Stimulated activated CD8-positive, alpha-beta memory T cell treated with anti-CD3 and anti-CD28 coated beads, Interleukin-2, amount 100 ng/mL, for 48 hours (primary cell): ENCODE measurements around the gene MSLN.

Experiments used
- DNase-seq, 2 donors: peaks; one replicate each; pipeline ENCODE4 v3.0.0-alpha.2; 2020; ENCODE audit warnings: low read depth in 2 of 2

MSLN gene

DNA sequence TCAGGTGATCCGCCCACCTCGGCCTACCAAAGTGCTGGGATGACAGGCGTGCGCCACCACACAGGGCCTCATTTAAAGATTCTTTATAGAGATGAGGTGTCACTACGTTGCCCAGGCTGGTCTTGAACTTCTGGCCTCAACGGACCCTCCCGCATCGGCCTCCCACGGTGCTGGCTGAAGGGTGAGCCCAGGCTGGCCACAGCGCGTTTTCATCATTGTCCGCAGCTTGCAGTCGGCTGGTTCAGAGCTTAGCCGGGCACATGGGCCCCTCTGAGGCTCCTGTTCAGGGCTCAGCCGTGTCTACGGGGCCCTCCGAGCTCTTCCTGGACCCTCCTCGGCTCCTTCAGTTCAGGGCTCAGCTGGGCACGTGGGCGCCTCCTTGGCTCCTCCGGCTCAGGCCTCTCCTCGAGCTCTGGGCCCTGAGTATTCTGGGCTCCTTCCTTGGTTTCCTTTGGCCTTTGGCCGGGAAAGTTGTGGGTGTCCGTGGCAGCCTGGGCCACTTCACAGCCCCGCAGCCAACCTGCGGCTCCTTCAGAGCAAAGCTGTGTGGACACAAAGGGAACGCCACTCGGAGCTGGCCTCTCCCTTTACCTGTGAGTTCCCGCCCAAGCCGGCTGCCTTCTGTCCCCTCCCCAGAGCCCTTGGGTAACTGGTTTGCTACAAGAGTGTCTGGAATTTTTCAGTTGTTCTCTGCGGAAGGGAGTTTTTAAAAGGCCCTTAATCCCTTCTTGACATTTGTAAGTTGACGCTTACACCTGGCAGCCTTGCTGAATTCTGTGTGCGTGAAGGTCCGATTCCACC lies 1.2 kb upstream of the MSLN start:
- no peak for DNase-seq

DNA sequence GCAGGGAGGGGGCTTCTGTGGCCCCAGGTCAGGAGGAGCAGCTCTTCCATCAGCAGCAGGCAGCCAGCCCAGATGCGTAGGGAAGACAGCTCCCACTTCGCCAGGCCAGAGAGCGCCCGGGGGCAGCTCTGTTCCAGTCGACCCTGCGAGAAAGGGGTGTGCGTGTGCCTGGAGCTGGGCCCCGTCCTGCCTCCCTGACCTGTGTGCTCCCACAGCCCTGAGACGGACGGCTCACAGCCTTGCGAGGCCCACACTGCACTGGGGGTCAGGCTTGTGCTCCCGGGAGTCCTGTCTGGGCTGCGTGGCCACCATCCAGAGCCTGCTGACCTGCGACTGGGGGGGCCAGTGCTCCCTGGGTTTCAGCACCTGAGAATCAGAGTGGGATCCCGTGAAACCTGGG lies 469 bp upstream of the MSLN start:
- DNase-seq = no peak

DNA sequence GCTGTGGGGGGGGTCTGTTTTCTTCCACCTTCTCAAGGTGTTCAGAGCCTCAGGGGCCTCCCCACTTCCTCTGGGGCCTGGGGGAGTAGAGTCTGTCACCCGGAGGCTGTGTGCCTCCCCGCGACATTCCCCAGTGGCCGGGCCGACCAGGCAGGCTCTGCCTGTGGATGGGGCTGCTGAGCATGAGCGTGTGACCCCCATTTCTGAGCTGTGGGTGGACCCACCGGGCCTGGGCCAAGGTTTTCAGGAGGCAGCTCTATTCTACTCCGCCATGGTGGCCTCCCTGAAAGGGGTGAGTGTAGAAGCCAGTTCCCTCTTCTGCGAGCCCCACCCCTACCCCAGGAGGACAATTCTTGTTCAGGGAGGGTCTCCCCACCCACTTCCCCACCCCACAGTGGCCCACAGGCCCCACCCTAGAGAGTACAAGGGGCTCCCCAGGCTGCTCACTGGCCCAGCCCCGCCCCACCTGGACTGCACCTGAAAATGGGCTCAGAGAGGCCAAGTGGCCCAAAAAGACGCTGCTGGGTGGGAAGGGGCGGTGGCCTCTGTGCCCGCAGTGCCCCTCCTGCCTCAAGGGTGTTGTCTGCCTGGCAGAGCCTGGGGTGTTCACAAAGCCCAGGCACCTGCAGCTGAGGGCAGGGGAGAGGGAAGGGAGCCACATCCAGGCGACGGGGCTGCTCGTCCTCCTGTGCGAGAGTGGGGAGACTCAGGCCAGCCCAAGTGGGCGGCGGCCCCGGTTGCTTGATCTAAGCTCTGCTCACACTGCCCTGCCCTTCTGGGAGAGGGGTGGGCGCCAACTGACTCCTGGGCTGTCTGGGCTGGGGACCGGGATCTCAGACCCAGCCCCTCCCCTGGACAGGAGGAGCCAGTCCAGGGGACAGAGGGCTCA lies 1.3 kb downstream of the MSLN start:
- DNase-seq = no peak

DNA sequence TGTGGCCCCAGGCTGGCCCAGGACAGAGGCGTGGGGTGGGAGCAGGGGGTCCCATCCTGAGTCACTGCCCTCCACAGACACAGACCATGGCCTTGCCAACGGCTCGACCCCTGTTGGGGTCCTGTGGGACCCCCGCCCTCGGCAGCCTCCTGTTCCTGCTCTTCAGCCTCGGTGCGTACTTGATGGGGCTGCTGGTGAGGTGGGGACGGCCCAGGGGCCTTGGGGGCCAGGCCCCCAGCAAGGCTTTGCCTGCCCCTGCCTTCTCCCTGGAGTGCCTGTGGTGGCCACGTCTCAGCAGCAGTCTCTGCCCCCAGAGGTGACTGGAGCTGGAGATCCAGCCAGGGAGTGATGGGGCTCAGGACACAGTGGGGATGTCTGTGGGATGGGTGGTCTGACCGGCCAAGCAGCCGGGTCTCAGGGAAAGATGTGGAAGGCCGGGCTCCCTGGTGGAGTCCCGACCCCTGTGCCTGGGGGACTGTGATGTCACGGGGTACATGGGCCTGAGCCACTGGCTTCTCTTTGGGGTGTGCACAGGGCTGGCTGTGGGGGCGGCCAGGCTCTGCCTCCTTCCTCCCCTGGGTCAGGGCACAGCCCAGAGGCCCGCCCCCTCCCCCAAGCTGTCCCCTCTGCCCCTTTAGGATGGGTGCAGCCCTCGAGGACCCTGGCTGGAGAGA lies 2.2 kb downstream of the MSLN start:
- DNase-seq = no peak

DNA sequence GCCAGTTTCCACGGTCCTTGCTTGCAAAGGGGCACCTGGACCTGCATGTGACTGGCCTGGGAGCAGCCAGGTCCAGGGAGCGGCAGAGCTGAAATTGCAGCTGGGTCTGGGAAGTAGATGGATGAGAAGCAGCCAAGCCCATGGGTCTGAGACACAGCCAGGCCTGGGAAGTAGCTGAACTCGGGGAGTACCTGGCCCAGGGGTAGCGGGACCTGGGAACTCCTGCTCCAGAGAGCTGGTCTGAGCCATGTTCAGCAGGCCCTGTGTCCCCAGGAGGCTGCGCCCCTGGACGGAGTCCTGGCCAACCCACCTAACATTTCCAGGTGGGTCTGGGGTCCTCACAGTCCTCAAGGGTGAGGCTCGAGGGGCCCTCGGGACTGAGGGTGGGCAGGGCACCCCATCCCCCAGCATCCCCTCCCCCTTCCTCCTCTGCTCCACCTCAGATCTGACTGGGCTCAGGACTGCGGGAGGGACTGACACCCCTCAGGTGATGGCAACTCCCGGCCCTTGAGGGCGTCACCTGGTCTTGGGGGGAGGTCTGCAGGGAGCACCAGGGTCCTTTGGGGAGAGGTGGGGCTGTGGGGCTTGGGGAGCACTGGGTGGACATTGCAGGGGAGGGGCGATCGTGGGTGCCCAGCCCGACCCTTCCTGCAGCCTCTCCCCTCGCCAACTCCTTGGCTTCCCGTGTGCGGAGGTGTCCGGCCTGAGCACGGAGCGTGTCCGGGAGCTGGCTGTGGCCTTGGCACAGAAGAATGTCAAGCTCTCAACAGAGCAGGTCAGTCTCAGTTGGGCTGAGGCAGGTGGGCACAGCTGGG lies 3.0 kb downstream of the MSLN start:
- no peak for DNase-seq

DNA sequence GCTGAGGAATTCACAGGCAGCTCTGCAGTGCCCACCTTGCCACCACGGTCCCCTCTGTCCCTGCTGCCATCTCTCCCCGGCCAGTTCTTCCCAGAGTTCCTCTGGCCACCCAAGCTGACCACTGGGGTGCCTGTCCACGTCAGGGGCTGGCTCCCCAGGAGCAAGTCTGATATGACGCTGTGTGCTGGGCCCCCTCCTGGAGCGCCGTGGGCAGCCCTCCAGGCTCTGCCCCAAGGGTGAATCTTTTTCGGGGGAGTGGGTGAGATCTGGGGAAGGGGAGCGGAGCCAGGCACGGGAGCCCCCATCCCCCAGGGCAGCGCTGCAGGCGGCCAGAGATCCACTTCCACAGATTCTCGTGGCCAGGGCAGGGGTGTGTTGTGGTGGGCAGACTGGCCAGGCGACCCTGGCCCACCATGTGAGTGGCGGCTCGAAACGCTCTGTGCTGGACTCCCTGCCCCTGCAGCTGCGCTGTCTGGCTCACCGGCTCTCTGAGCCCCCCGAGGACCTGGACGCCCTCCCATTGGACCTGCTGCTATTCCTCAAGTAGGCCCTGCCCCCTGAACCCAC lies 3.7 kb downstream of the MSLN start:
- DNase-seq = no peak

DNA sequence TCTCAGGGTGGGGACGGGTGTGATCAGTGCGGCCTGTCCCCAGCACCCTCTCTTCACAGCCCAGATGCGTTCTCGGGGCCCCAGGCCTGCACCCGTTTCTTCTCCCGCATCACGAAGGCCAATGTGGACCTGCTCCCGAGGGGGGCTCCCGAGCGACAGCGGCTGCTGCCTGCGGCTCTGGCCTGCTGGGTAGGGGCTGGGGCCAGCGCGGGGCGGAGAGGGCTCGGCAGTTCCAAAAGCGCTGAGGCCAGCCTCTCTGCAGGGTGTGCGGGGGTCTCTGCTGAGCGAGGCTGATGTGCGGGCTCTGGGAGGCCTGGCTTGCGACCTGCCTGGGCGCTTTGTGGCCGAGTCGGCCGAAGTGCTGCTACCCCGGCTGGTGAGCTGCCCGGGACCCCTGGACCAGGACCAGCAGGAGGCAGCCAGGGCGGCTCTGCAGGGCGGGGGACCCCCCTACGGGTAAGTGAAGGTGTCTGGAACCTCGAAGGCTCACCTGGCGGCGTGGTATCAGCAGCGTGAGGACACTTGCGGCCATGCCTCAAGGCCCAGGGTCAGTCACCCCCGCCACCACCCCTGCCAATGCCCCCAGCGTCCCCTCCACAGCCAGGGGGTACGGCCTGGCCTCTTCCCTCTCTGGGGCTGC lies 4.4 kb downstream of the MSLN start:
- no peak for DNase-seq

DNA sequence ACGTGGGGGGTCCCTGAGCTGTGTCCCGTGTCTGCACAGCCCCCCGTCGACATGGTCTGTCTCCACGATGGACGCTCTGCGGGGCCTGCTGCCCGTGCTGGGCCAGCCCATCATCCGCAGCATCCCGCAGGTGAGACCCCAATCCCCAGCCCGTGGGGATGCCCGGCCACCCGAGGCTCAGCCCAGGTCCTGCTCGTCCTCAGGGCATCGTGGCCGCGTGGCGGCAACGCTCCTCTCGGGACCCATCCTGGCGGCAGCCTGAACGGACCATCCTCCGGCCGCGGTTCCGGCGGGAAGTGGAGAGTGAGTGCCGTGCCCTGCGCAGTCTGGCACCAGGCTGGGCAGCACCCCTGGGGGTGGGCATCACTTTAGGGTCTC lies 4.9 kb downstream of the MSLN start:
- no peak for DNase-seq

DNA sequence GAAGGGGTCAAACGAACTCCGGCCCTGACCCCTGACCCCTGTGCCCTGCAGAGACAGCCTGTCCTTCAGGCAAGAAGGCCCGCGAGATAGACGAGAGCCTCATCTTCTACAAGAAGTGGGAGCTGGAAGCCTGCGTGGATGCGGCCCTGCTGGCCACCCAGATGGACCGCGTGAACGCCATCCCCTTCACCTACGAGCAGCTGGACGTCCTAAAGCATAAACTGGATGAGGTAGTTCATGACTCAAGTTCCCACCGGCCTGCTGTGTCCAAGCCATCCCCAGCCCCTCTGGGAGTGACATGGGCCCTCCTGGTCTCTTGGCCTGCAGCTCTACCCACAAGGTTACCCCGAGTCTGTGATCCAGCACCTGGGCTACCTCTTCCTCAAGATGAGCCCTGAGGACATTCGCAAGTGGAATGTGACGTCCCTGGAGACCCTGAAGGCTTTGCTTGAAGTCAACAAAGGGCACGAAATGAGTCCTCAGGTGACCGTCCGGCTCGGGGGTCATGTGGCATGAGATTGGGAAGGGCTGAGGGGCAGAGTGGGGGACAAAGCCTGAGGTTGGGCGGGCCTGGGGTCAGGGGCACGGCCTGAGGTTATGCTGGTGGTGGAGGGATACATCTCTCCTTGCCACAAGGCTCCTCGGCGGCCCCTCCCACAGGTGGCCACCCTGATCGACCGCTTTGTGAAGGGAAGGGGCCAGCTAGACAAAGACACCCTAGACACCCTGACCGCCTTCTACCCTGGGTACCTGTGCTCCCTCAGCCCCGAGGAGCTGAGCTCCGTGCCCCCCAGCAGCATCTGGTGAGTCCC lies 5.7 kb downstream of the MSLN start:
- no peak for DNase-seq

DNA sequence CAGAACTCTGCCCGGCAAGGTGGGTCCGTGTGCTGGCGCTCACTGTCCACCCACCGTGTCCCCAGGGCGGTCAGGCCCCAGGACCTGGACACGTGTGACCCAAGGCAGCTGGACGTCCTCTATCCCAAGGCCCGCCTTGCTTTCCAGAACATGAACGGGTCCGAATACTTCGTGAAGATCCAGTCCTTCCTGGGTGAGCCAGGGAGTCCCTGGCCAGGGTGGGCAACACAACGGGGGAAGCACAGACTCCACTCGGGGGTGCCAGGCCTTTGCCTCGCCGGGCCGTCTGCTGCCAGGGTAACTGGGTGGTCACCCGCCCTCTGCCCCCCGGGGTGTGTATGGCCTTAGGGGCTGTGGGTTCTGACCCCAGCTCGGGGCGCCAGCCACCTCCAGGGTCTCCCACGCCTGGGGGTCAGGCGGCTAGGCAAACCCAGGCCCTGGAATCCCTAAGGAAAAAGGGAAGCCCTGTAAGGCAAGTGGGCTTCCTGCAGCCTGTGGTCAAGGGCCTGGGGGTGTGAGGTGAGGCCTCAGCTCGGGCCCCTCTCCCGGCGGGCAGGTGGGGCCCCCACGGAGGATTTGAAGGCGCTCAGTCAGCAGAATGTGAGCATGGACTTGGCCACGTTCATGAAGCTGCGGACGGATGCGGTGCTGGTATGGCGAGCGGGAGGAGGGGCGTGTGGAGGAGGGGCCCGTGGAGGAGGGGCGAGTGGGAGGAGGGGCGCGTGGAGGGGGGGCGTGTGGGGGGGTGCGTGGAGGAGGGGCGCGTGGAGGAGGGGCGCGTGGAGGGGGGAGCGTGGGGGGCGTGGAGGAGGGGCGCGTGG lies 6.5 kb downstream of the MSLN start:
- DNase-seq = no peak

DNA sequence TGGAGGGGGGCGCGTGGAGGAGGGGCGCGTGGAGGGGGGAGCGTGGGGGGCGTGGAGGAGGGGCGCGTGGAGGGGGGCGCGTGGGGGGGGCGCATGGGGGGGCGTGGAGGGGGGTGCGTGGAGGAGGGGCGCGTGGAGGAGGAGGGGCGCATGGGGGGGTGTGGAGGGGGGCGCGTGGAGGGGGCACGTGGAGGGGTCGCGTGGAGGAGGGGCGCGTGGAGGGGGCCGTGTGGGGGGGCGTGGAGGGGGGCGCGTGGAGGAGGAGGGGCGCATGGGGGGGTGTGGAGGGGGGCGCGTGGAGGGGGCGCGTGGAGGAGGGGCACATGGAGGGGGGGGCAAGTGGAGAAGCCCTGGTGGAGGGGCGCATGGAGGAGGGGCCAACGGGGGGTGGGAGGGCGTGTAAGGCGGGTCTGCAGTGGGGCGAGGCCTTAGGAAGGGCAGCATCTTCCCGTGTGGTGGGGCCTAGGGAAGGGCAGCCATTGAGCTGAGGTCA lies 7.3 kb downstream of the MSLN start:
- DNase-seq = no peak

DNA sequence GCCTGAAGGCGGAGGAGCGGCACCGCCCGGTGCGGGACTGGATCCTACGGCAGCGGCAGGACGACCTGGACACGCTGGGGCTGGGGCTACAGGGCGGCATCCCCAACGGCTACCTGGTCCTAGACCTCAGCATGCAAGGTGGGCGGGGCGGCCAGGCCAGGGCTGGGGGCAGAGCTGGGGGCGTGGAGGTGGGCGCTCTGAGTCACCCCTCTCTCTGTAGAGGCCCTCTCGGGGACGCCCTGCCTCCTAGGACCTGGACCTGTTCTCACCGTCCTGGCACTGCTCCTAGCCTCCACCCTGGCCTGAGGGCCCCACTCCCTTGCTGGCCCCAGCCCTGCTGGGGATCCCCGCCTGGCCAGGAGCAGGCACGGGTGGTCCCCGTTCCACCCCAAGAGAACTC lies 7.9 kb downstream of the MSLN start:
- no peak for DNase-seq

DNA sequence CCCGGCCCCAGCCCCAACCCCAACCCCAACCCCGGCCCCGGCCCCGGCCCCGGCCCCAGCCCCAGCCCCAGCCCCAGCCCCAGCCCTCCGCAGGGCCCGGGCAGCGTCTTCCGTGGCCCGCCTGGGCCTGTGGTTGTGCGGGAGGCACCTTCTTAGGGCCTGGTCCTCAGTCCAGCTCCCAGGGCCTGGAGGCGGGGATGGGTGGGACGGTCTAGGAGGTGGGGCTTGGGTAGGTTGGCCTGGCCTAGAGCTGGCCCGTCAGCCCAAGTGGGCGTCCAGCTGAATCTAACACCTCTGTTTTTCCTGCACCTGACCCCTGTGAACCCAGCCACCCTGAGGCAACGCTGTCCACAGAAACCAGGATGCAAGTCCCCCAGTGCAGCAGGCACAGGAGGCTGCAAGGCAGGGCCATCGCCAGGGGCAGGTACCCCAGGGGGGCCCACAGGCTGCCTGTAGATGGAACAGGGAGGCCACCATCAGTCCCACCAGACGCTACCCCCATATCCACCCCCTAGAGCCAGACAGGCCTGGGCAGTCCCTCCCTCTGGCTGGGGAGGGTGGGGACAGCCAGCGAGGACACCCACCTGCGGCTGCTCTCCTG lies 8.8 kb downstream of the MSLN start:
- DNase-seq = no peak

DNA sequence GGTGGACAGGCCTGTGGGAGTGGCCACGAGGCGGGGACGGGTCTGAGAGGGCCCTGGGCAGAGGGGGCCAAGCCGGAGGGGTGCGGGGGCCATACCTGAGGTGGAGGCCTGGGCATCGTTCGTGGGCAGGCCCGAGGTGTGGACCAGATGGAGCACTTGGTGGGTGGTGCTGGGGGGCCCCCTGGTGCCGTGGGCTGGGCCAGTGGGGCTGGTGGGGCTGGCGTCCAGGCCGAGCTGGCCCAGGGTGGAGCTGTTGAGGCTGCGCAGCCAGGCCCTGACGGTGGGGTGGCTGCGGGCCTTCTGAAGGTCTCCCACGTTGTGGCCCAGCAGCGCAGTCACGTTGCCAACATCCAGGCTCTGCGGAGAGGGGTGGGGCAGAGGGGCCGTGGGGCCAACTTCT lies 9.4 kb downstream of the MSLN start:
- DNase-seq = no peak

DNA sequence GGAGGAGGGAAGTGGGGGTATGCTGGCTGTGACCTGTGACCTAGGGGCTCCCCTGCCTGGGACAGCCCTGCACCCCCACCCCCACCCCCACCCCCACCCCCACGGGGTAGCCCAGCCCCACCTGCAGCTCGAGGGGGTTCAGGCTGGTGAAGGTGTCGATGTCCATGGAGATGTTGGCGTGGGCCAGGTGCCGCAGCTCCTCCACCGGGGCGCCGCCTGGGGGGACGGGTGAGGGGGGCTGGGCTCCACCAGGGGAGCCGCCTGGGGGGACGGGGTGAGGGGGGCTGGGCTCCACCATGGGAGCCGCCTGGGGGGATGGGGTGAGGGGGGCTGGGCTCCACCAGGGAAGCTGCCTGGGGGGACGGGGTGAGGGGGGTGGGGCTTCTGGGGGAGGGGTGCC lies 9.9 kb downstream of the MSLN start:
- DNase-seq = no peak

DNA sequence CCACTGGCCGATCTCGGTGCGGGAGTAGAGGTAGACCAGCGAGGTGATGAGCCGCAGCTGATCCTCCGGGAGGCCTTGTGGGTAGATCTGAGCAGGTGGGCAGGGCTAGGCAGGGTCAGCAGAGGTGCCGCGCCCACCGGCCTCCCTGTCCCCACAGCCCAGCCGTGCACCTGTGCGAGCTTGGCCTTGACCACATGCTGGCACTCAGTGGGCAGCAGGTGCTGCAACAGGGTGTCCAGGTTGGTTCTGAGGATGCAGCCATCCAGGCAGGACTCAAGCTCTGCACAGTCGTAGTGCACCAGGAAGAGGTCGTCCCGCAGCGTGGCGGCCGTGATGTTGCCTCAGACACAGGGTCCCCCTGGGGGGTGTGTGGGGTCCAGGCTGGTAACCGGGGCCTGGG lies 12.4 kb downstream of the MSLN start:
- no peak for DNase-seq

DNA sequence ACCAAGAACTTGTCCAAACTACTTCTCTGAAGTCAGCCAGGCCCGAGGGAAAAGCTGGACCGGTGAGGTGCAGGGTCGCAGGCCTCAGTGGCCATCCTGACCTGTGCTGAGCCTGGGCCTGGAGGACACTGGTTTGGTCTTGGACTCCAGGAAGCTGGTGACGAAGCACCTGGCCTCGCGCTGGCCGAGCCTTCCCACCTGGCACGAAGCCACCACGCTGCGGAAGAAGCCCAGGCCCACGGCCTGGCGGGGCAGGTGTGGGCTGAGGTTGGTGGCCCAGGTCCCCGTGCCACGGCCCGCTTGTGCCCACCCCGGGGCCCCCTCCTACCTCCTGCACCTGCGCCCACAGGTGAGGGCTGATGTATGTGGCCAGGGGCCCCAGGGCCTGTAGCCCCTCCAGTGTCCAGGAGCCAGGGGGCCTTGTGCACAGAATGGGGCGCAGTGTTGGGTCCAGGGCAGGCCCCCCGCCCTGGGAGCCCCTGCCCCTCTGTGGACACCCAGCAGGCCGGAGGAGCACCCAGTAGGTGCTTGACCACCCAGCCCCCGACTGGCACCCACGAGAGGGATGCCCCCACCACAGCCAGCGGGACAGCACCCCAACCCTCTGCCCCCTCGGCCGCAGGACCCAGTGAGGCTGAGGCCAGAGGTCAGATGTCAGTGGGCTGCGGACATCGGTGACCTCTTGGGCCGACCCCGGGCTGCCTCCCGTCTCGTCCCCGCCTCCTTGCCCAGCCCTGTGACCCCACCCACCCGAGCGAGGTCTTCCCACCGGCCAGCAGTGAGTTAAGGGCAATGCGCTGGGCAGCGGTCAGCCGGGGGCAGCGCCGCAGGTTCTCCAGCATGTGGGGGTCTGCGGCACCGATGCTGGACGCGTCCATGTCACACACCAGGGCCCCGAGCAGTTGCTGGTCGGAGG lies 13.8 kb downstream of the MSLN start:
- no peak for DNase-seq
